HG03520 (cell line): ENCODE results near the gene ZNRF2.

Experiments
- ATAC-seq: cut with Tn5 transposase; IDR thresholded peaks from one replicate; pipeline ENCODE4 v1.9.1; 2021; ENCODE audit warnings: mild to moderate bottlenecking, moderate library complexity; ENCODE audit not compliant: unreplicated experiment

The ZNRF2 gene

GRCh38 chr7:30403477-30403876, 119.1 kb downstream of the ZNRF2 start:
- no peak for ATAC-seq

GRCh38 chr7:30405179-30405578, 120.8 kb downstream of the ZNRF2 start:
- no peak for ATAC-seq

- ATAC-seq, result no peak
These were observed 122.4 kb downstream of the ZNRF2 start for GRCh38 chr7:30406664-30407425.

GRCh38 chr7:30411173-30411572, 126.8 kb downstream of the ZNRF2 start:
- ATAC-seq, result no peak

- no peak for ATAC-seq
These were observed 127.5 kb downstream of the ZNRF2 start for GRCh38 chr7:30411897-30412296.

GRCh38 chr7:30412782-30413504, 128.5 kb downstream of the ZNRF2 start:
- ATAC-seq, result no peak

GRCh38 chr7:30413864-30414263, 129.5 kb downstream of the ZNRF2 start:
- no peak for ATAC-seq
